GM18861 (cell line): ENCODE results near the gene RXRA.

Experiments
- ATAC-seq: cut with Tn5 transposase; IDR thresholded peaks from one replicate; pipeline ENCODE4 v1.9.1; 2021; ENCODE audit not compliant: unreplicated experiment

Gene RXRA

GRCh38 chr9:134427153-134427782 lies 101.0 kb downstream of the RXRA start:
- no peak for ATAC-seq

GRCh38 chr9:134428559-134428958 lies 102.3 kb downstream of the RXRA start:
- ATAC-seq, result no peak

GRCh38 chr9:134429007-134429406 lies 102.8 kb downstream of the RXRA start:
- ATAC-seq, result no peak

DNA sequence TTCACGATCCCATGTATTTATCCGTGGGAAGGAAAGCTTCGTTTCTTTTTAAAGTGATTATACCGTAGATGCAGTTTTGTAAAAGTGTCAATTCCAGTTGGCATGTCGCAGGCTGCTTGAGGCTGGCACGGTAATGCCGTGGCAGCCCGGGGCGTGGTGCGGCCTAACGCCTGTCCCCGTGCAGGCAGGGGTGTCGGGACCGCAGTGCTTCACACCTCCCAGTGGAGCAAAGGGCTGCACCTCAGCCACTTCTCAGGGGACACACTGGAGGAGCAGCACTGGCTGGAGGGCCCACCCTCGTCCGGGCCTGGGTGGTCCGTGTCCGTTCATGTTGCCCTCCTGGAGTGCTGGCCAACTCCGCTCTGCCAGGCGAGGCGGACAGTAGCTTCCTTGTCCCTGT lies 103.2 kb downstream of the RXRA start:
- ATAC-seq, result no peak

DNA sequence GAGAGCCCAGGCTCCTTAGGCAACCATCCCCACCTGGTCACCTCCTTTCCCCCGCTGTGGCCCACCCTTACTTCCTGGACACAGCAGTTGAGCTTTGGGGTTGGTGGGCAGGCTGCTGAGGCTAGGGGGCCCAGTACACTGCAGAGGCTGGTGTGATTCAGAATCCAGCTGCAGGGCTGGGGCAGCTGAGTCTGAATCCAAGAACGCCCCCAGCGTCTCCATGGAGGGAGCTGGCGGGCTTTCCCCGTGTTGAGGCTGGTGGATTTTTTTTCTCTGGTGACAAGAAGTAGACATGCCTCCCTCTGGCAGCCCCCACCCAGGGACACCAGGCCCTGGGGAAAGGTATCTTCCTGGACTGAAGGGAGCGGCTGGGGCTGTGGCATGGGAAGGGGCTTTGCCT lies 104.8 kb downstream of the RXRA start:
- no peak for ATAC-seq

GRCh38 chr9:134431626-134432025 lies 105.4 kb downstream of the RXRA start:
- no peak for ATAC-seq

GRCh38 chr9:134432471-134432870 lies 106.2 kb downstream of the RXRA start:
- ATAC-seq, result no peak

GRCh38 chr9:134433101-134433500 lies 106.8 kb downstream of the RXRA start:
- no peak for ATAC-seq

DNA sequence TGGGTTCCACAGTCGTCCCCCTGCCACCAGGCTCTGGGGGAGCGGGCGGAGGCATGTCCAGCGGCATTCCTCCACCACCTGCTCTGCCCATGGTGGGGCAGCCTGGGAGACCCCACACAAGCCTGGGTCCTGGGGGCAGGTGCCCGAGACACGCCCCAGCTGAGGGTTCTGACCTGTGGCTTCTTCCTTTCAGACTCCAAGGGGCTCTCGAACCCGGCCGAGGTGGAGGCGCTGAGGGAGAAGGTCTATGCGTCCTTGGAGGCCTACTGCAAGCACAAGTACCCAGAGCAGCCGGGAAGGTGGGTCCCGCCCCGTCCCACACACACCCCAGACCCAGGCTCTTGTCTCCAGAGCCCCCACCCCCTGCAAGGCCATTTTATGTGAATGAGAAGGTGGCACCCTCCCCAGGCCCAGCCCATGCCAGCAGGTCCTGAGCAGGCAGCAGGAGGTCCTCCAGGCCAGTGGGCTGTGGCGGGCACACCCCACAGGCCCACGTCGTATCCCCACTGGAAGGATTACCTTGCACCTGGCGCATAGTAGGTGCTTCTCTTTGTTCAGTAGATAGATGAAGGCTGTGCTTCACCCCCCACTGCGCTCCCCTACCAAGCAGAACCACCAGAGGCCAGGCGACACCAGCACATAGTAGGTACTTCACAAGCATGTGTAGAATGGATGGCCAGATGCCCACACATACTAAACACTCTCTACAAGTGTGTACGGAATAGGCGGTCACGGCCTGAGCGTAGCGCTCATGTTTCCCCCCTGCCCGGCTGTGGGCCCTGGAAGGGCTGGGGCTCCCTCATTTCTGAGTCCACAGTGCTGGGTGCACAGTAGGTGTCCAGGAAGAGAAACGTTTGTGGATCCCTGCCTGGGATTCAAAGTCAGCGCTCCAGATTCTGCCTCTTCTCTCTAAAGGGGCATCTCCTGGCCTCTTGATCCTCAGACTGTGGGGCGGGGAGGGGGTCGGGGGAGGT lies 107.9 kb downstream of the RXRA start:
- no peak for ATAC-seq

- no peak for ATAC-seq
Measured at GRCh38 chr9:134434894-134435506, 108.7 kb downstream of the RXRA start.

DNA sequence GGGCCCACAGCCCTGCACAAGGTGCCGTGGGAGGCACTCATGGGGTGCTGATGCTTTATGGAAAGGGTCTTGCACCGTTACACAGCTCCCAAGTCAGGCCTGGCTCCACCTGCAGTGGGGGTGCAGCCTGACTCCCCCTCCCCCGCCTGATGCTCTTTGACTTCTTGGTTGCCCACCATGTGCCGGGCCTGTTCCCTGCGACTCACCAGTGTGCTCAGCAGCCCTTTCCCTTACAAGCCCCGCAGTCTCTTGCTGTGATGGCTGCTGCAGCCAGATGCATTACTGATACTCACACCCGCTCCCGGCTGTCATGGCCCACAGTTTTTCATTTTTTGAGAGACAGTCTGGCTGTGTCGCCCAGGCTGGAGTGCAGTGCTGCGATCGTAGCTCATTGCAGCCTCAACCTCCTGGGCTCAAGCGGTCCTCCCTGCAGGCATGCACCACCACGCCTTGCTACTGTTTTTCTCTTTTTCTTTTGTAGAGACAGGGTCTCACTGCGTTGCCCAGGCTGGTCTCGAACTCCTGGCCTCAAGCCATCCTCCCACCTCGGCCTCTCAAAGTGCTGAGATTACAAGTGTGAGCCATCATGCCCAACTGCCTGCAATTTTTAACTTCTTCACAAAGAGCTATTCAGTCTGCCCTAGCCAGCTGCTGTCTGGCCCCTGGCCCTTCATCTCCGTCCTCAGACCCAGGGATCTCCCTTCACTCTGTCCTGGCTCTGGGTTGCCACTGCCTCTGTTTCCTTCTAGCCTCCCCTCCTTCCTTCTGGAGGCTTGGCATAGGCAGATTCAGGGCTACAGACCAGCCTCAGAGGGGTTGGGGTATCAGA lies 109.5 kb downstream of the RXRA start:
- ATAC-seq, result no peak

GRCh38 chr9:134436379-134436762 lies 110.1 kb downstream of the RXRA start:
- ATAC-seq, result no peak

- ATAC-seq, result no peak
Measured at GRCh38 chr9:134436911-134437310, 110.7 kb downstream of the RXRA start.

- ATAC-seq, result no peak
Measured at GRCh38 chr9:134437403-134438194, 111.3 kb downstream of the RXRA start.

- no peak for ATAC-seq
Measured at GRCh38 chr9:134438195-134438788, 112.0 kb downstream of the RXRA start.

DNA sequence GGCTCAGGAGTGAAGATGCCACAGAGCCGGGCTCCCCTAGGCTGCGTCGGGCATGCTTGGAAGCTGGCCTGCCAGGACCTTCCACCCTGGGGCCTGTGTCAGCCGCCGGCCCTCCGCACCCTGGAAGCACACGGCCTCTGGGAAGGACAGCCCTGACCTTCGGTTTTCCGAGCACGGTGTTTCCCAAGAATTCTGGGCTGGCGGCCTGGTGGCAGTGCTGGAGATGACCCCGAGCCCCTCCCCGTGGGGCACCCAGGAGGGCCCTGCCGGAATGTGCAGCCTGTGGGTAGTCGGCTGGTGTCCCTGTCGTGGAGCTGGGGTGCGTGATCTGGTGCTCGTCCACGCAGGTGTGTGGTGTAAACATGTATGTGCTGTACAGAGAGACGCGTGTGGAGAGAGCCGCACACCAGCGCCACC lies 113.1 kb downstream of the RXRA start:
- no peak for ATAC-seq

DNA sequence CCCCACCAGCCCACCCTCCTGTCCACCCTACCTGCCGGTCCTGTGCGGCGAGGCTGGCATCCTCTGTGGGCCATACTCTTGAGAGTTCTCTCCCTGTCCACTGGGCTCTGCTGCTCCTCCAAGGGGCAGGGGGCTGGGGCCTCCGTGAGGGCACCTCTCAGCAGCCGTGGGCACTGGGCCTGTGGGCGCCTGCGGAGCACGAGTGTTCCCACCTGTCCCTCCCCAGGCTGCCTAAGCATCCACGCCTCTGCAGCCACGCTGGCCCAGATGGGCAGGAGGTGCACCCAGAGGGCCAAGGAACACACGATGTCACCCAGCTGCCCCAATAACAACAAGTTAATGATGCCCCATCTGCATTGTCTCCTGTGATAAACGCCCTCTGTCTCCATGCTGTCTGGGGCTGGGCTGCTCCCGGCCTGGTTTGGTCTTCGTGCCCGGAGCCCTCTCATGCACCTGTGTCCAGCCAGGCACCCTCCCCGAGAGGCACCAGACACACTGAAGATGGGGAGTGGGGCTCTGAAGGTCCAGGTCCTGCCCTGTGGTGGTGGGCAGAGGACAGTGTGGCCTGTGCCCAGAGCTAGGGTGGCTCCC lies 114.5 kb downstream of the RXRA start:
- no peak for ATAC-seq

- no peak for ATAC-seq
Measured at GRCh38 chr9:134441227-134442084, 115.2 kb downstream of the RXRA start.

DNA sequence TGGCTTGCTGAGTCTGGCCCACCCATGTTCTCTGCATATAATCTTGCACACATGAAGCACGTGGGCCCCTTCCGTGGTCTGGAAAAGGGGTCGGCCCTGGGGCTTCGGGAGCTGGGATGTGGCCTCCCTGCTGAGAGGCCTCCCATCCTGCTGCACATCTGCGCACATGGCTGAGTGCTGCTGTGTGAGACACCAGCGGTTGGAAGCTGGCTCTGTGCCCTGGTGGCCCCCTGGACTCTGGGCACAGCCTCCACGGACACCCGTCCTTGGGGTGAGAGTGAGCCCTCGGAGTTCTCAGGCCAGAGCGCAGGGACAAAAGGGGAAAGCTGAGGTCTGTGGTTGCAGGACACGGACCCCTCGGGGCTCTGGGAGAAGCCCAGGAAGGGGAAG lies 115.8 kb downstream of the RXRA start:
- no peak for ATAC-seq
